ENCODE results near the gene SUGCT. TPM values are rescaled to one million over a fixed set of nuclear protein-coding genes. Genes with fewer than 3 reads are reported as not detected.

SUGCT gene
- total and polyA plus RNA-seq, 8 donors: 0.87 to 8.0 (median 2.9) TPM; not detected in 1

DNA sequence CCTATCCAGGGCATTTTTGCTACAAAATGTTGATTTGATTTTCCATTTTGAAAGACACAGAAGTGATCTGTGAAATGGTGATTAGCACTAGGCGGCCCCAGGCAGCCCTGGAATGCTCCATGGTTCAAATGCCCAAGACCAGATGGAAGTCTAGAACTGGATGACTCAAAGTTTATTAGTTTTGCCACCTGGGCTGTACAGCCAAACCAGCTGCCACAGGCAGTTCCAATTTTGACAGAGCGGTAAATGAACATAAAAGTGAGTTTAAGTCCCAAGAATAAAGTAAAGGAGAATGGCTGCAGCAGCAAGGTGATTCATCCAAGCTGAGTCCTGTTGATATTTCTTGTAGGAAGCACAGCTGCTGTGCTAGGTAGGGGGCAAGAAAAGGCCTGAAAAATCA lies 180.5 kb downstream of the SUGCT start:
- Histone ChIP-seq H3K4me1 (no peaks in the 10 kb centered on the region), H3K36me3 (no peaks in the 10 kb centered on the region), H3K9me3 (no peaks in the 10 kb centered on the region), H3K27me3 (no peaks in the 10 kb centered on the region), H3K27ac (no peak overlapping the region), H3K4me3 (no peak overlapping the region)
- WGBS, 5 donors: 88 to 95% (median 90%) methylated on average over 2 of the region's 2 CpGs
- intact Hi-C loops (cut with DNase I; ENCODE audit: low total_unique reads): no loop called here
- TF ChIP-seq POLR2AphosphoS5 (IDR thresholded peaks at IDR 0.05) (no peak), EP300 (IDR thresholded peaks at IDR 0.05) (no peak), POLR2A (IDR thresholded peaks at IDR 0.05) (no peak)
- TF ChIP-seq, protein P1, sequence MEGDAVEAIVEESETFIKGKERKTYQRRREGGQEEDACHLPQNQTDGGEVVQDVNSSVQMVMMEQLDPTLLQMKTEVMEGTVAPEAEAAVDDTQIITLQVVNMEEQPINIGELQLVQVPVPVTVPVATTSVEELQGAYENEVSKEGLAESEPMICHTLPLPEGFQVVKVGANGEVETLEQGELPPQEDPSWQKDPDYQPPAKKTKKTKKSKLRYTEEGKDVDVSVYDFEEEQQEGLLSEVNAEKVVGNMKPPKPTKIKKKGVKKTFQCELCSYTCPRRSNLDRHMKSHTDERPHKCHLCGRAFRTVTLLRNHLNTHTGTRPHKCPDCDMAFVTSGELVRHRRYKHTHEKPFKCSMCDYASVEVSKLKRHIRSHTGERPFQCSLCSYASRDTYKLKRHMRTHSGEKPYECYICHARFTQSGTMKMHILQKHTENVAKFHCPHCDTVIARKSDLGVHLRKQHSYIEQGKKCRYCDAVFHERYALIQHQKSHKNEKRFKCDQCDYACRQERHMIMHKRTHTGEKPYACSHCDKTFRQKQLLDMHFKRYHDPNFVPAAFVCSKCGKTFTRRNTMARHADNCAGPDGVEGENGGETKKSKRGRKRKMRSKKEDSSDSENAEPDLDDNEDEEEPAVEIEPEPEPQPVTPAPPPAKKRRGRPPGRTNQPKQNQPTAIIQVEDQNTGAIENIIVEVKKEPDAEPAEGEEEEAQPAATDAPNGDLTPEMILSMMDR (IDR thresholded peaks at IDR 0.05): no peak
- DNase-seq: no peak

DNA sequence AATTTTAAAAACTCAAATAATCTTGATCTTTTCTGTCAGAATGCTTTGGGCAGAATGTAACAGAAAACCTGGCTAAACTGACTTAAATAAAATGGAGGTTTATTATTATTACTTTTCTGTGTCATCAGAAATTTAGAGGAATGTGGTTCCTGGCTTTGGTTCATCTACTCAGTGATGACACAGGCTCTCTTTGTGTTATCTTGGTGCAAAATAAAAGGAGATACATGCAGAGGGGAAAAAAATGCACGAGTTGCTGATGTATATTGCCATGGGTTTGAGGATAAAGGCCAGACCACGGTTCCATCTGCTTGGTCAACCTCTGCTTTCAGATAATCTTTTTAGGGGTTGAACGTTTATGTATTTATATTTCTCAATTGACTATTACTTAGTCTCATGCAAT lies 181.4 kb downstream of the SUGCT start:
- Histone ChIP-seq H3K4me3 (no peak overlapping the region), H3K9me3 (no peaks in the 10 kb centered on the region), H3K27me3 (no peaks in the 10 kb centered on the region), H3K36me3 (no peaks in the 10 kb centered on the region), H3K27ac (no peak overlapping the region), H3K4me1 (no peaks in the 10 kb centered on the region)
- WGBS, 5 donors: 51 to 61% (median 59%) methylated on average over 3 of the region's 3 CpGs
- intact Hi-C loops (cut with DNase I; ENCODE audit: low total_unique reads): no loop called here
- TF ChIP-seq, protein P1 (IDR thresholded peaks at IDR 0.05): no peak
- no peak for TF ChIP-seq POLR2AphosphoS5 (IDR thresholded peaks at IDR 0.05)
- TF ChIP-seq EP300 (IDR thresholded peaks at IDR 0.05): no peak
- no peak for TF ChIP-seq POLR2A (IDR thresholded peaks at IDR 0.05)
- no peak for DNase-seq

DNA sequence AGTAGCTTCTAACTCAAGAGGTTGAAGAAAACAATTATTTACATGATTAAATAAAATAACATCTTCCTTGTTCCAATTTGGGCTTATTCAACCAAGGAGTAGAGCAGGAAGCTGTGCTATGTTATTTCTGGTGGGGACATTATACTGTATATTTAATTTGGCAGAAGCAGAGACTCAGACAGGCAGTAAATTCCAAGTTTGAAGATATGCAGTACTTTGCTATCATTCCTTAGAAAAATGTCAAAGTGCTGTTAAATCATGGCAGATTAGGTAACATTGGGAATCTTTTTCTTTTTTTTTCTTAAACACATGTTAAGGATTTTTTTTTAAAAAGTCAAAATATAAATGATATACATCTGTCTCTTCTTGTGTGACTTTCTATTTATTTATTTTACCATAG lies 190.1 kb downstream of the SUGCT start:
- Histone ChIP-seq H3K27me3 (no peaks in the 10 kb centered on the region), H3K4me1 (no peaks in the 10 kb centered on the region), H3K27ac (no peak overlapping the region), H3K36me3 (no peaks in the 10 kb centered on the region), H3K9me3 (no peaks in the 10 kb centered on the region), H3K4me3 (no peak overlapping the region)
- intact Hi-C loops (cut with DNase I; ENCODE audit: low total_unique reads): no loop called here
- DNase-seq: peak in 1 of 2 donors; percentile 3
- TF ChIP-seq POLR2AphosphoS5 (IDR thresholded peaks at IDR 0.05) (no peak), POLR2A (IDR thresholded peaks at IDR 0.05) (no peak)

DNA sequence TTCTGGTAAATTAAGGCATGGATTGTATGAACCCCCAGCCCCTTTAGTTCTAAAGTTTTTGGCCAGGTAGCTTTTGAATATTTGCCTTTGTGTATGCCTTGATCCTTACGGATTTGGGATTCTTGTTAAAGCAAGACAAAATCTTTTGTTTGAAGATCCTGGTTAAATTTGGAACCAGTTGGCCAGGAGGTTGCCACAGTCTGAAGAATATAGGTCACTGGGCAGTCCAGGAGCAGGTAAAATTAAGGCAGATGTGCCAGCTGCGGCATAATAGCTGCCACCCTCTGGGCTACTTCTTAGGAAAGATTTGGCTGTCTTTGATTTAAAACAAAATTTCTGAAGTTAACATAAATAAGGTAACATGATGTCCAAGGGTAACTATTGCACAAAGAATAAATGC lies 192.3 kb downstream of the SUGCT start:
- Histone ChIP-seq H3K4me1 (no peaks in the 10 kb centered on the region), H3K9me3 (no peaks in the 10 kb centered on the region), H3K4me3 (no peak overlapping the region), H3K36me3 (no peaks in the 10 kb centered on the region), H3K27me3 (no peaks in the 10 kb centered on the region), H3K27ac (no peak overlapping the region)
- 39 to 68% (median 42%) methylated on average over 2 of the region's 2 CpGs for WGBS, 5 donors
- TF ChIP-seq POLR2AphosphoS5 (IDR thresholded peaks at IDR 0.05) (no peak), EP300 (IDR thresholded peaks at IDR 0.05) (no peak)
- intact Hi-C loops (cut with DNase I; ENCODE audit: low total_unique reads): no loop called here
- DNase-seq: no peak

DNA sequence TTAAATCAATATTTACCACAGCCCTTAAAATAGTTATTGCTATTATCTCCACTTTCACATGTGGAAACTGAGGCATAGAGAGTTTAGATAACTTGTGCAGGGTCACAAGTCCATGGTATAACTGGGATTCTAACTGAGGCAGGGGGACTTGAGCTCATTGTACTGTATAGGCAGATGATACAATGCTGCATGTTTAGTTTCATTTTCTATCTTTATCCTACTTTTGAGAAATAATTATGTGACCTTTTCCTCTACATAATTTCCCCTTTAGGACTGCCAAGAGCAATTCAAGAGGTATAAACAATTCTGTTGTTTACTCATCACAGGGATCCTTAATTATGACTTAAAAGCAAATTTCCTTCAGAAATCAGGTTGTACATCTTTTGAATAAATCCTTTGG lies 193.1 kb downstream of the SUGCT start:
- no peaks in the 10 kb centered on the region for H3K9me3 ChIP-seq
- H3K36me3 ChIP-seq: no peaks in the 10 kb centered on the region
- H3K4me3 ChIP-seq: no peak overlapping the region
- H3K27me3 ChIP-seq: no peaks in the 10 kb centered on the region
- intact Hi-C loops (cut with DNase I; ENCODE audit: low total_unique reads): no loop called here
- DNase-seq: no peak
- TF ChIP-seq POLR2A (IDR thresholded peaks at IDR 0.05) (no peak), POLR2AphosphoS5 (IDR thresholded peaks at IDR 0.05) (no peak), EP300 (IDR thresholded peaks at IDR 0.05) (no peak)
- TF ChIP-seq, protein P1 (IDR thresholded peaks at IDR 0.05): no peak
- no peak overlapping the region for H3K27ac ChIP-seq
- H3K4me1 ChIP-seq: no peaks in the 10 kb centered on the region

Data from stomach (tissue), 9 donors.